ENCODE data around the gene GOLGA3.

GOLGA3 gene

GRCh38 chr12:132734206-132734605 lies 94.5 kb downstream of the GOLGA3 start:
- Histone ChIP-seq H4K20me1 (ENCODE audit: insufficient read depth, low read length) (no peaks in the 10 kb centered on the region), H2AFZ (ENCODE audit: low read depth, low read length) (no peak overlapping the region), H3K79me2 (ENCODE audit: low read length) (no peaks in the 10 kb centered on the region), H3K9ac (ENCODE audit: low read length) (no peak overlapping the region), H3K4me2 (ENCODE audit: low read length) (no peak overlapping the region), H3K36me3 (replicated peaks; ENCODE audit: low read depth, low read length) (peaks cover 64% of the 10 kb centered on the region), H3K27me3 (ENCODE audit: low read depth, low read length) (no peaks in the 10 kb centered on the region), H3K4me3 (ENCODE audit: low read length) (no peak overlapping the region), H3K4me1 (ENCODE audit: low read length) (no peaks in the 10 kb centered on the region), H3K9me3 (ENCODE audit: insufficient read depth, low read length) (no peaks in the 10 kb centered on the region), H3K27ac (ENCODE audit: low read length) (no peak overlapping the region)
- TF ChIP-seq, protein P1, sequence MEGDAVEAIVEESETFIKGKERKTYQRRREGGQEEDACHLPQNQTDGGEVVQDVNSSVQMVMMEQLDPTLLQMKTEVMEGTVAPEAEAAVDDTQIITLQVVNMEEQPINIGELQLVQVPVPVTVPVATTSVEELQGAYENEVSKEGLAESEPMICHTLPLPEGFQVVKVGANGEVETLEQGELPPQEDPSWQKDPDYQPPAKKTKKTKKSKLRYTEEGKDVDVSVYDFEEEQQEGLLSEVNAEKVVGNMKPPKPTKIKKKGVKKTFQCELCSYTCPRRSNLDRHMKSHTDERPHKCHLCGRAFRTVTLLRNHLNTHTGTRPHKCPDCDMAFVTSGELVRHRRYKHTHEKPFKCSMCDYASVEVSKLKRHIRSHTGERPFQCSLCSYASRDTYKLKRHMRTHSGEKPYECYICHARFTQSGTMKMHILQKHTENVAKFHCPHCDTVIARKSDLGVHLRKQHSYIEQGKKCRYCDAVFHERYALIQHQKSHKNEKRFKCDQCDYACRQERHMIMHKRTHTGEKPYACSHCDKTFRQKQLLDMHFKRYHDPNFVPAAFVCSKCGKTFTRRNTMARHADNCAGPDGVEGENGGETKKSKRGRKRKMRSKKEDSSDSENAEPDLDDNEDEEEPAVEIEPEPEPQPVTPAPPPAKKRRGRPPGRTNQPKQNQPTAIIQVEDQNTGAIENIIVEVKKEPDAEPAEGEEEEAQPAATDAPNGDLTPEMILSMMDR (IDR thresholded peaks at IDR 0.05; ENCODE audit: low read depth, low read length) = no peak
- TF ChIP-seq EZH2phosphoT487 (IDR thresholded peaks at IDR 0.05; ENCODE audit: low read depth) = no peak

- Histone ChIP-seq H2AFZ (ENCODE audit: low read depth, low read length) (no peak overlapping the region), H3K27me3 (ENCODE audit: low read depth, low read length) (no peaks in the 10 kb centered on the region), H3K36me3 (replicated peaks; ENCODE audit: low read depth, low read length) (peaks cover 71% of the 10 kb centered on the region), H3K4me3 (ENCODE audit: low read length) (no peak overlapping the region), H3K4me1 (ENCODE audit: low read length) (no peaks in the 10 kb centered on the region), H3K79me2 (ENCODE audit: low read length) (no peaks in the 10 kb centered on the region), H3K4me2 (ENCODE audit: low read length) (no peak overlapping the region), H4K20me1 (ENCODE audit: insufficient read depth, low read length) (no peaks in the 10 kb centered on the region), H3K9ac (ENCODE audit: low read length) (no peak overlapping the region), H3K9me3 (ENCODE audit: insufficient read depth, low read length) (no peaks in the 10 kb centered on the region; the same call in 1 of the 2 replicates), H3K27ac (ENCODE audit: low read length) (no peak overlapping the region)
- no peak for TF ChIP-seq EZH2phosphoT487 (IDR thresholded peaks at IDR 0.05; ENCODE audit: low read depth)
- TF ChIP-seq, protein P1 (IDR thresholded peaks at IDR 0.05; ENCODE audit: low read depth, low read length) = no peak
These were observed 97.1 kb downstream of the GOLGA3 start for GRCh38 chr12:132731574-132731973.

DNA sequence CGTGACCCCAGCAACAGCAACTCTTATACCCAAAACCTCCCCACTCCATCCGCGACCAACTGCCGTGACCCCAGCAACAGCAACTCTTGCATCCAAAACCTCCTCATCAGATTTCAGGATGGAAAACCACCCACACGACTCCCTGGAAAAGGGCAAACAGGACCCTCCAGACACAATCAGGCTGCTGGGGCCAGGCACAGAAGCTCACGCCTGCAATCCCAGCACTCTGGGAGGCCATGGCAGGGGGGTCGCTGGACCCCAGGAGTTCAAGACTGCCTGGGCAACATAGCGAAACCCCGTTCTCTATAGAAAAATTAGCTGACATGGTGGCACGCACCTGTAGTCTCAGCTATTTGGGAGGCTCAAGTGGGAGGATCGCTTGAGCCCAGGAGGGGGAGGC lies 98.3 kb downstream of the GOLGA3 start:
- Histone ChIP-seq H3K27ac (ENCODE audit: low read length) (no peak overlapping the region), H3K4me1 (ENCODE audit: low read length) (no peaks in the 10 kb centered on the region), H3K79me2 (ENCODE audit: low read length) (no peaks in the 10 kb centered on the region), H3K4me2 (ENCODE audit: low read length) (no peak overlapping the region), H3K4me3 (ENCODE audit: low read length) (no peak overlapping the region), H3K9ac (ENCODE audit: low read length) (no peak overlapping the region), H3K9me3 (ENCODE audit: insufficient read depth, low read length) (no peaks in the 10 kb centered on the region; the same call in 1 of the 2 replicates), H2AFZ (ENCODE audit: low read depth, low read length) (no peak overlapping the region), H3K36me3 (replicated peaks; ENCODE audit: low read depth, low read length) (peaks cover 74% of the 10 kb centered on the region), H3K27me3 (ENCODE audit: low read depth, low read length) (no peaks in the 10 kb centered on the region), H4K20me1 (ENCODE audit: insufficient read depth, low read length) (no peaks in the 10 kb centered on the region)
- TF ChIP-seq, protein P1 (IDR thresholded peaks at IDR 0.05; ENCODE audit: low read depth, low read length) = no peak
- TF ChIP-seq EZH2phosphoT487 (IDR thresholded peaks at IDR 0.05; ENCODE audit: low read depth) = no peak

DNA sequence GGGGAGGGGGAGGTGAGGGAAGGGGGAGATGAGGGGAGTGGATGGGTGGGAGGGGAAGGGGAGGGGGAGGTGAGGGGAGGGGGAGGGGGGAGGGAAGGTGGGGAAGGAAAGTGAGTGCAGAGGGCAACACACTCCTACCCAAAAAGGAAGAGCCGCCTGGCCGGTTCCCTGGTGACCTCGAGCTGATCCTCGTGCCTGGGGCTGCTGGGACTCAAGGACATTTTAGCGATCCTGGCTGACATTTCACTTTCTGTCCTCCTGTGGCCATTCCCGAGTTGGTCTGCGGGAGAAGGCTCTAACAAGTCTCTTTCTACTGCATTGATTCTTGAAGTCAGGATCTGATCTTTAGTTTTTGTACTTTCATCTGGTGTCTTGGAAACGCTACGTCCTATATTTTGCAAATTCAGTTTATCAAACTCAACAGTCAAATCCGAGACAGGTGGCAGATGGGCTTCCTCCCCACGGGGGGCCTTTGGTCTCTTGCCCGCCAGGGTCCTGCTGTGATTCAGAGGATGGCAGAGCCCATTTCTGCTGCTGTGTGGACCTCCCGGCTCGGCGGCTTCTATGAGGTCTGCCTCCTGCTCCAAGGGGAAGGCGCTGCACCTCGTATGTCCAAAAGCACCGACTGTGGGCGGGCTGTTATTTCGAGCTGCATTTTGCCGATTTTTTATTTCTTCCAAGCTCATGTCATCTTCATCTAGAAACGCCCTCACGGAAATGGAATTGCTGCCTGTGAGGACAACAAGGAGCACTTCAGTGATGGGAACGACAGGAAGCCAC lies 98.9 kb downstream of the GOLGA3 start:
- no peaks in the 10 kb centered on the region for H3K4me1 ChIP-seq (ENCODE audit: low read length)
- H3K9ac ChIP-seq (ENCODE audit: low read length) = no peak overlapping the region
- TF ChIP-seq, protein P1 (IDR thresholded peaks at IDR 0.05; ENCODE audit: low read depth, low read length) = no peak
- no peak for TF ChIP-seq EZH2phosphoT487 (IDR thresholded peaks at IDR 0.05; ENCODE audit: low read depth)
- no peak overlapping the region for H3K4me2 ChIP-seq (ENCODE audit: low read length)
- H4K20me1 ChIP-seq (ENCODE audit: insufficient read depth, low read length) = no peaks in the 10 kb centered on the region
- H3K27ac ChIP-seq (ENCODE audit: low read length) = no peak overlapping the region
- H3K27me3 ChIP-seq (ENCODE audit: low read depth, low read length) = no peaks in the 10 kb centered on the region
- no peaks in the 10 kb centered on the region; the same call in 1 of the 2 replicates for H3K79me2 ChIP-seq (ENCODE audit: low read length)
- H2AFZ ChIP-seq (ENCODE audit: low read depth, low read length) = no peak overlapping the region
- no peaks in the 10 kb centered on the region; the same call in 1 of the 2 replicates for H3K9me3 ChIP-seq (ENCODE audit: insufficient read depth, low read length)
- no peak overlapping the region for H3K4me3 ChIP-seq (ENCODE audit: low read length)
- peaks cover 74% of the 10 kb centered on the region for H3K36me3 ChIP-seq (replicated peaks; ENCODE audit: low read depth, low read length)

Measured in OCI-LY3 (cell line).